Astrocyte (in vitro differentiated cells and primary cell): ENCODE measurements around the gene UBFD1. TPM values are rescaled to one million over a fixed set of nuclear protein-coding genes. Genes with fewer than 3 reads are reported as not detected.

Source experiments
- DNase-seq: peaks from one replicate; pipeline ENCODE4 v3.0.0-alpha.2; 2010; ENCODE audit warnings: low read depth
- FAIRE-seq: peaks from 2 replicates; lab custom pipeline; 2011; peaks lifted over from hg19 to GRCh38; lab: Jason Lieb, UNC
- H2AFZ ChIP-seq: 2 replicates; pipeline ENCODE4 v1.6.0; 2012; ENCODE audit warnings: low read depth, low read length, inconsistent platforms
- H3K27ac ChIP-seq: 2 replicates; pipeline ENCODE4 v1.5.1; 2011; ENCODE audit warnings: low read depth, low read length, inconsistent platforms
- H3K27me3 ChIP-seq: 2 replicates; pipeline ENCODE4 v1.6.0; 2011; ENCODE audit warnings: low read length, inconsistent platforms; ENCODE audit not compliant: insufficient read depth
- H3K36me3 ChIP-seq: 2 replicates; pipeline ENCODE4 v1.5.1; 2011; ENCODE audit warnings: low read length, inconsistent platforms; ENCODE audit not compliant: insufficient read depth
- H3K4me1 ChIP-seq: 2 replicates; pipeline ENCODE4 v1.5.1; 2011; ENCODE audit warnings: low read length, inconsistent platforms; ENCODE audit not compliant: insufficient read depth
- H3K4me2 ChIP-seq: 2 replicates; pipeline ENCODE4 v1.6.0; 2012; ENCODE audit warnings: low read length, inconsistent platforms
- H3K4me3 ChIP-seq: 2 replicates; pipeline ENCODE4 v1.5.1; 2011; ENCODE audit warnings: low read depth, mild to moderate bottlenecking, low read length, inconsistent platforms; ENCODE audit not compliant: insufficient read depth
- H3K79me2 ChIP-seq: 2 replicates; pipeline ENCODE4 v1.6.0; 2012; ENCODE audit warnings: mild to moderate bottlenecking, low read length, inconsistent platforms; ENCODE audit not compliant: insufficient read depth
- H3K9ac ChIP-seq: 2 replicates; pipeline ENCODE4 v1.6.0; 2012; ENCODE audit warnings: mild to moderate bottlenecking, low read length, inconsistent platforms
- H3K9me3 ChIP-seq: 2 replicates; pipeline ENCODE4 v1.5.1; 2012; ENCODE audit warnings: low read depth, mild to moderate bottlenecking, low read length, inconsistent platforms; ENCODE audit not compliant: insufficient read depth
- H4K20me1 ChIP-seq: 2 replicates; pipeline ENCODE4 v1.6.0; 2012; ENCODE audit warnings: low read length, inconsistent platforms; ENCODE audit not compliant: insufficient read depth
- H3K27ac Mint-ChIP-seq: one replicate; pipeline ENCODE4 v1.8.0; 2021; ENCODE audit warnings: mild to moderate bottlenecking, mixed read lengths; ENCODE audit not compliant: unreplicated experiment
- H3K27me3 Mint-ChIP-seq: one replicate; pipeline ENCODE4 v1.8.0; 2021; ENCODE audit warnings: low read depth, mixed read lengths; ENCODE audit not compliant: unreplicated experiment
- H3K36me3 Mint-ChIP-seq: one replicate; pipeline ENCODE4 v1.8.0; 2021; ENCODE audit warnings: low read depth, mixed read lengths; ENCODE audit not compliant: unreplicated experiment
- H3K4me1 Mint-ChIP-seq: one replicate; pipeline ENCODE4 v1.8.0; 2021; ENCODE audit warnings: low read depth, mixed read lengths; ENCODE audit not compliant: unreplicated experiment
- H3K4me3 Mint-ChIP-seq: one replicate; pipeline ENCODE4 v1.8.0; 2021; ENCODE audit warnings: mild to moderate bottlenecking, moderate library complexity, mixed read lengths; ENCODE audit not compliant: unreplicated experiment
- H3K9me3 Mint-ChIP-seq: one replicate; pipeline ENCODE4 v1.8.0; 2021; ENCODE audit warnings: mild to moderate bottlenecking, mixed read lengths; ENCODE audit not compliant: unreplicated experiment
- EZH2 ChIP-seq: IDR thresholded peaks from 2 replicates; pipeline ENCODE4 v1.6.1; 2012; ENCODE audit warnings: mild to moderate bottlenecking, low read length, inconsistent platforms; ENCODE audit not compliant: insufficient read depth
- total RNA-seq: library from RNA; stranded (reverse); gene quantifications from 2 replicates; pipeline ENCODE4 v1.2.1, GENCODE V29; 2021
- TF ChIP-seq, protein P1 (sequence below): IDR thresholded peaks from 2 replicates; pipeline ENCODE4 v1.5.1; 2011; ENCODE audit warnings: low read depth, mild to moderate bottlenecking, inconsistent platforms, low read length, moderate library complexity; ENCODE audit not compliant: insufficient read depth

Gene UBFD1
- total RNA-seq, 1 donor from 2014 or later, result 146 TPM

DNA sequence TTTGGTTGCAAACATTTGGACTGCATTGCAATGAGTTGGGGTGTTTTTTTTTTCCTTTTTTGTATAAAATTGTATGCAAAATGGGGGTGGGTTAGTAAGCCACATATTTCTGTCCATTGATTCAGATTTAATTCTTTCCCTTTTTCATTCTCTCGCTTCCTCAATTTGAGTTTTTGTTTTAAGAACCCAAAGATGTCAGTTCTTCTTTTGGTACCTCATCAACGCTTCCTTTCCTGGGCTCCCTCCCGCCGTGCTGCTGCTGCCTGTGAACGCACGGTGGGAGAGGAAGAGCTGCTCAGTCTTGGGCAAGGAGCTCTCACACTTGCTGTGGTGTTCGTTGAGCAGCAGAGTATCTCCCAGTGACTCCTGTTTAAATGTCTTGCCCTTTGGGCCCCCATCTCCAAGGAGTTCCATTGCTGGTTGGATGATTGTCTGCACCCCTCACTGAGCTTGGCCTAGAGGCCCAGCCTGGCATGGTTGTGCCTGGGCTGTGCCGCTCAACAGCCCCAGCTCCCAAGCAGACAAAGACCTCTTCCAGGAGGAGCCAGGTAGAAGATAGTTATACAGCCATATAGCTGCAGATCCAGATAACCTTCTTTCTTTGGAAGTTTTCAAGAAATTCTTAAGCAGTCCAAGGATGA, 13.6 kb downstream of the UBFD1 start:
- H3K4me3 Mint-ChIP-seq, result no peak overlapping the region
- no peaks in the 10 kb centered on the region for H3K4me1 Mint-ChIP-seq
- H3K36me3 ChIP-seq, result peaks cover 44% of the 10 kb centered on the region
- no peaks in the 10 kb centered on the region for H3K4me1 ChIP-seq
- no peak overlapping the region for H3K27ac ChIP-seq
- no peak overlapping the region for H3K9ac ChIP-seq
- H4K20me1 ChIP-seq, result peaks cover 66% of the 10 kb centered on the region
- H3K27me3 ChIP-seq, result no peaks in the 10 kb centered on the region
- H3K27me3 Mint-ChIP-seq, result no peaks in the 10 kb centered on the region
- no peaks in the 10 kb centered on the region for H3K9me3 Mint-ChIP-seq
- H2AFZ ChIP-seq, result no peak overlapping the region
- H3K36me3 Mint-ChIP-seq, result peaks cover 20% of the 10 kb centered on the region
- H3K79me2 ChIP-seq, result peaks cover 4% of the 10 kb centered on the region
- H3K27ac Mint-ChIP-seq, result no peak overlapping the region
- no peak for TF ChIP-seq EZH2
- TF ChIP-seq, protein P1, sequence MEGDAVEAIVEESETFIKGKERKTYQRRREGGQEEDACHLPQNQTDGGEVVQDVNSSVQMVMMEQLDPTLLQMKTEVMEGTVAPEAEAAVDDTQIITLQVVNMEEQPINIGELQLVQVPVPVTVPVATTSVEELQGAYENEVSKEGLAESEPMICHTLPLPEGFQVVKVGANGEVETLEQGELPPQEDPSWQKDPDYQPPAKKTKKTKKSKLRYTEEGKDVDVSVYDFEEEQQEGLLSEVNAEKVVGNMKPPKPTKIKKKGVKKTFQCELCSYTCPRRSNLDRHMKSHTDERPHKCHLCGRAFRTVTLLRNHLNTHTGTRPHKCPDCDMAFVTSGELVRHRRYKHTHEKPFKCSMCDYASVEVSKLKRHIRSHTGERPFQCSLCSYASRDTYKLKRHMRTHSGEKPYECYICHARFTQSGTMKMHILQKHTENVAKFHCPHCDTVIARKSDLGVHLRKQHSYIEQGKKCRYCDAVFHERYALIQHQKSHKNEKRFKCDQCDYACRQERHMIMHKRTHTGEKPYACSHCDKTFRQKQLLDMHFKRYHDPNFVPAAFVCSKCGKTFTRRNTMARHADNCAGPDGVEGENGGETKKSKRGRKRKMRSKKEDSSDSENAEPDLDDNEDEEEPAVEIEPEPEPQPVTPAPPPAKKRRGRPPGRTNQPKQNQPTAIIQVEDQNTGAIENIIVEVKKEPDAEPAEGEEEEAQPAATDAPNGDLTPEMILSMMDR, result no peak
- no peak for FAIRE-seq
- H3K4me2 ChIP-seq, result no peak overlapping the region
- no peak for DNase-seq
- H3K9me3 ChIP-seq, result no peaks in the 10 kb centered on the region
- no peak overlapping the region for H3K4me3 ChIP-seq

DNA sequence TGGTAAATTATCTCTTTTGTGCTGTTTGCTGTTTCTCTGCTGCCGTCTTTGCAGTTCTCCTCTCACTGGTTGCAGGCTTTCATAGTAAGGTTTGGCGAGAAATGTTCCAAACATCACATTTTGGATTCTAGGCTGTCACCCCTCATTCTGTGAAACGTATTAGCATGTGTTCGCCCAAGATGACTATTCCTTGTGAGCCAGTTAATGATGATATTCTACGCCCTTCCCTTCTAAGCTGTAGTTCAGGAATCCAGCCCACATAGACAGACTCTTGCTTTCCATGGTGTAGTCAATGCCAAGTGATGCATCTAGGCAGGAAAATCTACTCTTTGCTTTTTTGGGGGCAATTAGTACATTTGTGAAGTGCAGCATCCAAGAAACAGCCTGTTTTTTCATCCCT, 14.4 kb downstream of the UBFD1 start:
- no peak for FAIRE-seq
- Histone ChIP-seq H3K4me3 (no peak overlapping the region), H3K9me3 (no peaks in the 10 kb centered on the region), H3K9ac (no peak overlapping the region), H3K27me3 (no peaks in the 10 kb centered on the region), H3K79me2 (peaks cover 4% of the 10 kb centered on the region), H3K4me2 (no peak overlapping the region), H3K4me1 (no peaks in the 10 kb centered on the region), H3K36me3 (peaks cover 40% of the 10 kb centered on the region), H4K20me1 (peaks cover 61% of the 10 kb centered on the region), H2AFZ (no peak overlapping the region), H3K27ac (no peak overlapping the region)
- H3K4me1 Mint-ChIP-seq, result no peaks in the 10 kb centered on the region
- no peak for DNase-seq
- H3K4me3 Mint-ChIP-seq, result no peak overlapping the region
- H3K9me3 Mint-ChIP-seq, result no peaks in the 10 kb centered on the region
- TF ChIP-seq, protein P1, result no peak
- no peak for TF ChIP-seq EZH2
- no peaks in the 10 kb centered on the region for H3K27me3 Mint-ChIP-seq
- no peak overlapping the region for H3K27ac Mint-ChIP-seq
- H3K36me3 Mint-ChIP-seq, result peaks cover 16% of the 10 kb centered on the region

DNA sequence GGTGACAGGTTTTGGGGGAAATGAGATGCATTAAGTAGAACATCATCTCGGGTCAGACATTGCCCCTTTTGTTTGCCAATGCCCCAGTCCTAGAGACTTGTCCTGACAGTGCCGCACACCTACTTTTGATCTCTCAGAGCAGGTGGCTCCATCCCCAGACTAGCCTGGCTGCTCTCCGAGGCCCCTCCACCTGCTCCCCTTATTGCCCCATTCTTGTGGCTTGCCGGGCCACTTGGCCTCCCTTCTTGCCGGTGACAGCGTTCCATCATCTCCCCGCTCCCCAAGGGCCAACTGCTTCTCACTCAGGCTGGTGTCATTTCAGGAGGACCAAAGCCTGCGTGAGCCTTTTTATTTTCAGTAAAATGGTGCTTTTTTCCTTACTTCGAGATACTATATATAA, 14.9 kb downstream of the UBFD1 start:
- Mint-ChIP-seq H3K4me3 (no peak overlapping the region), H3K27ac (peak overlapping the region; percentile 28), H3K36me3 (peaks cover 14% of the 10 kb centered on the region), H3K4me1 (no peaks in the 10 kb centered on the region), H3K9me3 (no peaks in the 10 kb centered on the region), H3K27me3 (no peaks in the 10 kb centered on the region)
- no peak for TF ChIP-seq EZH2
- TF ChIP-seq, protein P1, result no peak
- peaks cover 4% of the 10 kb centered on the region for H3K79me2 ChIP-seq
- H3K4me3 ChIP-seq, result no peak overlapping the region
- no peaks in the 10 kb centered on the region for H3K4me1 ChIP-seq
- H3K9me3 ChIP-seq, result no peaks in the 10 kb centered on the region
- H3K36me3 ChIP-seq, result peaks cover 35% of the 10 kb centered on the region
- no peak overlapping the region for H3K9ac ChIP-seq
- DNase-seq (no peak), FAIRE-seq (no peak)
- H2AFZ ChIP-seq, result no peak overlapping the region
- no peak overlapping the region for H3K4me2 ChIP-seq
- H3K27ac ChIP-seq, result no peak overlapping the region
- no peaks in the 10 kb centered on the region for H3K27me3 ChIP-seq
- H4K20me1 ChIP-seq, result peaks cover 61% of the 10 kb centered on the region
